HEK293 (cell line): ENCODE measurements around the gene ADSS1.
A peak's percentile ranks its signal among the peaks of the same experiment; 100 is the strongest.

Source experiments
- BCL11B ChIP-seq: fragments of 450-650 bp; formaldehyde crosslinking; IDR thresholded peaks from 2 replicates; pipeline ENCODE4 v1.5.1; 2016; ENCODE audit warnings: low read depth, missing biosample characterization, missing genetic modification characterization
- CTCF ChIP-seq: fragments of 450-650 bp; formaldehyde crosslinking; IDR thresholded peaks from 2 replicates; pipeline ENCODE4 v1.5.1; 2016; ENCODE audit warnings: missing biosample characterization, missing genetic modification characterization
- GFI1B ChIP-seq: fragments of 450-650 bp; formaldehyde crosslinking; IDR thresholded peaks from 2 replicates; pipeline ENCODE4 v1.5.1; 2016; ENCODE audit warnings: missing biosample characterization, missing genetic modification characterization
- HOXA7 ChIP-seq: sonication (generic); formaldehyde crosslinking; IDR thresholded peaks from 2 replicates; pipeline ENCODE4 v1.8.1; 2022; ENCODE audit warnings: missing genetic modification reagents, borderline replicate concordance
- KLF7 ChIP-seq: fragments of 450-650 bp; formaldehyde crosslinking; IDR thresholded peaks from 2 replicates; pipeline ENCODE4 v1.5.1; 2016; ENCODE audit warnings: missing biosample characterization, missing genetic modification characterization, borderline replicate concordance
- PRDM4 ChIP-seq: fragments of 450-650 bp; formaldehyde crosslinking; IDR thresholded peaks from 2 replicates; pipeline ENCODE4 v1.5.1; 2017; ENCODE audit warnings: missing biosample characterization, missing genetic modification characterization
- RBAK ChIP-seq: fragments of 450-650 bp; formaldehyde crosslinking; IDR thresholded peaks from 2 replicates; pipeline ENCODE4 v1.5.1; 2016; ENCODE audit warnings: missing biosample characterization, missing genetic modification characterization
- SCRT1 ChIP-seq: fragments of 450-650 bp; formaldehyde crosslinking; IDR thresholded peaks from 2 replicates; pipeline ENCODE4 v1.5.1; 2016; ENCODE audit warnings: missing biosample characterization, missing genetic modification characterization, borderline replicate concordance
- SP3 ChIP-seq: fragments of 450-650 bp; formaldehyde crosslinking; IDR thresholded peaks from 2 replicates; pipeline ENCODE4 v1.5.1; 2016; ENCODE audit warnings: missing biosample characterization, missing genetic modification characterization
- SP7 ChIP-seq: fragments of 450-650 bp; formaldehyde crosslinking; IDR thresholded peaks from 2 replicates; pipeline ENCODE4 v1.5.1; 2016; ENCODE audit warnings: missing biosample characterization, missing genetic modification characterization
- ZBTB20 ChIP-seq: fragments of 450-650 bp; formaldehyde crosslinking; IDR thresholded peaks from 2 replicates; pipeline ENCODE4 v1.5.1; 2016; ENCODE audit warnings: missing biosample characterization, missing genetic modification characterization
- ZNF112 ChIP-seq: fragments of 450-650 bp; formaldehyde crosslinking; IDR thresholded peaks from 2 replicates; pipeline ENCODE4 v1.5.0; 2017; ENCODE audit warnings: missing biosample characterization, missing genetic modification characterization
- ZNF132 ChIP-seq: fragments of 450-650 bp; formaldehyde crosslinking; IDR thresholded peaks from 2 replicates; pipeline ENCODE4 v1.5.1; 2017; ENCODE audit warnings: missing biosample characterization, missing genetic modification characterization, borderline replicate concordance
- ZNF148 ChIP-seq: fragments of 450-650 bp; formaldehyde crosslinking; IDR thresholded peaks from 2 replicates; pipeline ENCODE4 v1.5.0; 2017; ENCODE audit warnings: missing biosample characterization, missing genetic modification characterization, borderline replicate concordance
- ZNF155 ChIP-seq: fragments of 450-650 bp; formaldehyde crosslinking; IDR thresholded peaks from 2 replicates; pipeline ENCODE4 v1.5.1; 2016; ENCODE audit warnings: missing biosample characterization, missing genetic modification characterization
- ZNF184 ChIP-seq: fragments of 450-650 bp; IDR thresholded peaks from 2 replicates; pipeline ENCODE4 v1.5.1; 2018; ENCODE audit warnings: missing biosample characterization, mild to moderate bottlenecking, missing genetic modification characterization
- ZNF211 ChIP-seq: fragments of 450-650 bp; formaldehyde crosslinking; IDR thresholded peaks from 2 replicates; pipeline ENCODE4 v1.5.1; 2016; ENCODE audit warnings: low read depth, missing biosample characterization, missing genetic modification characterization
- ZNF24 ChIP-seq: fragments of 450-650 bp; formaldehyde crosslinking; IDR thresholded peaks from 2 replicates; pipeline ENCODE4 v1.5.1; 2016; ENCODE audit warnings: missing biosample characterization, missing genetic modification characterization
- ZNF366 ChIP-seq: fragments of 450-650 bp; formaldehyde crosslinking; conservative IDR thresholded peaks from 2 replicates; pipeline ENCODE4 v1.5.1; 2016; ENCODE audit warnings: missing biosample characterization, missing genetic modification characterization
- ZNF404 ChIP-seq: fragments of 450-650 bp; formaldehyde crosslinking; IDR thresholded peaks from 2 replicates; pipeline ENCODE4 v1.5.1; 2017; ENCODE audit warnings: missing biosample characterization, missing genetic modification characterization
- ZNF514 ChIP-seq: fragments of 450-650 bp; formaldehyde crosslinking; IDR thresholded peaks from 2 replicates; pipeline ENCODE4 v1.5.1; 2016; ENCODE audit warnings: missing biosample characterization, missing genetic modification characterization
- ZNF521 ChIP-seq: fragments of 450-650 bp; formaldehyde crosslinking; IDR thresholded peaks from 2 replicates; pipeline ENCODE4 v1.5.1; 2017; ENCODE audit warnings: missing biosample characterization, mild to moderate bottlenecking, missing genetic modification characterization
- ZNF585B ChIP-seq: fragments of 450-650 bp; formaldehyde crosslinking; IDR thresholded peaks from 2 replicates; pipeline ENCODE4 v1.5.1; 2016; ENCODE audit warnings: missing biosample characterization, missing genetic modification characterization
- ZNF621 ChIP-seq: fragments of 450-650 bp; formaldehyde crosslinking; IDR thresholded peaks from 2 replicates; pipeline ENCODE4 v1.5.1; 2017; ENCODE audit warnings: missing biosample characterization, missing genetic modification characterization
- ZNF792 ChIP-seq: fragments of 450-650 bp; formaldehyde crosslinking; IDR thresholded peaks from 2 replicates; pipeline ENCODE4 v1.5.1; 2016; ENCODE audit warnings: missing biosample characterization, missing genetic modification characterization
- ZNF837 ChIP-seq: fragments of 450-650 bp; formaldehyde crosslinking; IDR thresholded peaks from 2 replicates; pipeline ENCODE4 v1.5.1; 2016; ENCODE audit warnings: missing biosample characterization, missing genetic modification characterization
- TF ChIP-seq, protein P1 (sequence below): fragments of 450-650 bp; formaldehyde crosslinking; IDR thresholded peaks from 2 replicates; pipeline ENCODE4 v1.5.1; 2017; ENCODE audit warnings: missing biosample characterization, mild to moderate bottlenecking, missing genetic modification characterization, moderate library complexity
- TF ChIP-seq, protein P2 (sequence below): fragments of 450-650 bp; formaldehyde crosslinking; IDR thresholded peaks from 2 replicates; pipeline ENCODE4 v1.5.1; 2016; ENCODE audit warnings: missing biosample characterization, missing genetic modification characterization
- TF ChIP-seq, protein P3 (sequence below): fragments of 450-650 bp; formaldehyde crosslinking; IDR thresholded peaks from 2 replicates; pipeline ENCODE4 v1.5.1; 2016; ENCODE audit warnings: missing biosample characterization, missing genetic modification characterization

The ADSS1 gene

GRCh38 chr14:104677512-104678332 is 46.3 kb upstream of the ADSS1 start (continued):
- TF ChIP-seq ZNF112 (tag by site-specific recombination) (no peak), ZNF184 (no peak), ZNF366 (tag by site-specific recombination) (peak; percentile 62), SCRT1 (tag by site-specific recombination) (no peak), RBAK (tag by site-specific recombination) (no peak), ZBTB20 (tag by site-specific recombination) (peak; percentile 69; the same call in 1 of the 2 replicates), HOXA7 (CRISPR knock-in tag) (no peak), ZNF24 (tag by site-specific recombination) (peak; percentile 80), SP7 (tag by site-specific recombination) (peak; percentile 91), ZNF585B (tag by site-specific recombination) (no peak; the same call in 1 of the 2 replicates), ZNF155 (tag by site-specific recombination) (no peak), ZNF621 (no peak), ZNF211 (no peak), ZNF132 (tag by site-specific recombination) (no peak), ZNF148 (tag by site-specific recombination) (no peak), GFI1B (tag by site-specific recombination) (no peak), ZNF404 (tag by site-specific recombination) (no peak), CTCF (tag by site-specific recombination) (no peak), BCL11B (tag by site-specific recombination) (no peak), PRDM4 (tag by site-specific recombination) (no peak), ZNF514 (tag by site-specific recombination) (no peak), ZNF837 (tag by site-specific recombination) (no peak), ZNF521 (tag by site-specific recombination) (no peak), SP3 (tag by site-specific recombination) (peak; percentile 99), ZNF792 (tag by site-specific recombination) (0 out of 2 replicates have a peak, but pooled peaks have one; percentile 9), KLF7 (no peak)
- TF ChIP-seq, protein P1, sequence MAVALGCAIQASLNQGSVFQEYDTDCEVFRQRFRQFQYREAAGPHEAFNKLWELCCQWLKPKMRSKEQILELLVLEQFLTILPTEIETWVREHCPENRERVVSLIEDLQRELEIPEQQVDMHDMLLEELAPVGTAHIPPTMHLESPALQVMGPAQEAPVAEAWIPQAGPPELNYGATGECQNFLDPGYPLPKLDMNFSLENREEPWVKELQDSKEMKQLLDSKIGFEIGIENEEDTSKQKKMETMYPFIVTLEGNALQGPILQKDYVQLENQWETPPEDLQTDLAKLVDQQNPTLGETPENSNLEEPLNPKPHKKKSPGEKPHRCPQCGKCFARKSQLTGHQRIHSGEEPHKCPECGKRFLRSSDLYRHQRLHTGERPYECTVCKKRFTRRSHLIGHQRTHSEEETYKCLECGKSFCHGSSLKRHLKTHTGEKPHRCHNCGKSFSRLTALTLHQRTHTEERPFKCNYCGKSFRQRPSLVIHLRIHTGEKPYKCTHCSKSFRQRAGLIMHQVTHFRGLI (tag by site-specific recombination), result no peak
- TF ChIP-seq, protein P2, sequence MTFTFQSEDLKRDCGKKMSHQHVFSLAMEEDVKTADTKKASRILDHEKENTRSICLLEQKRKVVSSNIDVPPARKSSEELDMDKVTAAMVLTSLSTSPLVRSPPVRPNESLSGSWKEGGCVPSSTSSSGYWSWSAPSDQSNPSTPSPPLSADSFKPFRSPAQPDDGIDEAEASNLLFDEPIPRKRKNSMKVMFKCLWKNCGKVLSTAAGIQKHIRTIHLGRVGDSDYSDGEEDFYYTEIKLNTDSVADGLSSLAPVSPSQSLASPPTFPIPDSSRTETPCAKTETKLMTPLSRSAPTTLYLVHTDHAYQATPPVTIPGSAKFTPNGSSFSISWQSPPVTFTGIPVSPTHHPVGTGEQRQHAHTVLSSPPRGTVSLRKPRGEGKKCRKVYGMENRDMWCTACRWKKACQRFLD (tag by site-specific recombination), result no peak
- TF ChIP-seq, protein P3, sequence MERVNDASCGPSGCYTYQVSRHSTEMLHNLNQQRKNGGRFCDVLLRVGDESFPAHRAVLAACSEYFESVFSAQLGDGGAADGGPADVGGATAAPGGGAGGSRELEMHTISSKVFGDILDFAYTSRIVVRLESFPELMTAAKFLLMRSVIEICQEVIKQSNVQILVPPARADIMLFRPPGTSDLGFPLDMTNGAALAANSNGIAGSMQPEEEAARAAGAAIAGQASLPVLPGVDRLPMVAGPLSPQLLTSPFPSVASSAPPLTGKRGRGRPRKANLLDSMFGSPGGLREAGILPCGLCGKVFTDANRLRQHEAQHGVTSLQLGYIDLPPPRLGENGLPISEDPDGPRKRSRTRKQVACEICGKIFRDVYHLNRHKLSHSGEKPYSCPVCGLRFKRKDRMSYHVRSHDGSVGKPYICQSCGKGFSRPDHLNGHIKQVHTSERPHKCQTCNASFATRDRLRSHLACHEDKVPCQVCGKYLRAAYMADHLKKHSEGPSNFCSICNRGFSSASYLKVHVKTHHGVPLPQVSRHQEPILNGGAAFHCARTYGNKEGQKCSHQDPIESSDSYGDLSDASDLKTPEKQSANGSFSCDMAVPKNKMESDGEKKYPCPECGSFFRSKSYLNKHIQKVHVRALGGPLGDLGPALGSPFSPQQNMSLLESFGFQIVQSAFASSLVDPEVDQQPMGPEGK, result peak; percentile 99
